ENCODE data around the gene WDR36.

Gene WDR36

DNA sequence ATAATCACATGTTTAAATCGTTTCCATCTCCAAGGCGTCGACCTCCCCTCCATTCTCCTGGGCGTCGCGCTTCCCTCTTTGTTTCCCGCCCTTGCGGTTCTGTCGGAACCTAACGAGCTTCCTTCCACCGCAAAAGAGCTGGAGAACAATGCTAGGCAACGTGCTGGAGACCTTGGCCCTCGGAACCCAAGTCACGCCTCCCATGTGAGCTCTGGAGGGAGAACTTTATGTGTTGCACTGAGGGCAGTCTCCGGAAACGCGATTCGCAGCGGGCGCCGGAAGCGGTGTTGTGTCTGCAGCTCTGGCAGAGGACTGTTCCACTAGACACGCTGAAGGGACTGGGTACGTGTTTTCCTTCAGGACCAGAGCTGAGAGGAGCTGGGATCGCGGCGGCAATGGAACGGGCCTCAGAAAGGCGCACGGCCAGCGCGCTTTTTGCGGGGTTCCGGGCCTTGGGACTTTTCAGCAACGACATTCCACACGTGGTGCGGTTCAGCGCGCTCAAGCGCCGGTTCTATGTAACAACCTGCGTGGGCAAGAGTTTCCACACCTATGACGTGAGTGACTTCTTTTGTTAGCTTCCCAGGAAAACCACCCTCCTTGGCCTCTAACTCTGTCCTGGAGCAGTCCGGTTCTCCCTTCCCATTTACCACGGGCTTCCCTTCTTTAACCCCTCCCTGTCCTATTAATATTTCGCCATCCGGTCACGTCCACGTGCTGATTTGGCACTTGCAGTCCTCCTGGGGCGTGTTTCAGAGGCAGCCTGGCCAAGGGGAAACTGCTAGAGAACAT lies at the start of gene WDR36:
WDR36 (plus strand) TSS at position 287 of the 792 bp plus-strand sequence; CDS start at position 396, 109 bp downstream.
- DNase-seq (ENCODE audit: low spot score), result peak; percentile 93

DNA sequence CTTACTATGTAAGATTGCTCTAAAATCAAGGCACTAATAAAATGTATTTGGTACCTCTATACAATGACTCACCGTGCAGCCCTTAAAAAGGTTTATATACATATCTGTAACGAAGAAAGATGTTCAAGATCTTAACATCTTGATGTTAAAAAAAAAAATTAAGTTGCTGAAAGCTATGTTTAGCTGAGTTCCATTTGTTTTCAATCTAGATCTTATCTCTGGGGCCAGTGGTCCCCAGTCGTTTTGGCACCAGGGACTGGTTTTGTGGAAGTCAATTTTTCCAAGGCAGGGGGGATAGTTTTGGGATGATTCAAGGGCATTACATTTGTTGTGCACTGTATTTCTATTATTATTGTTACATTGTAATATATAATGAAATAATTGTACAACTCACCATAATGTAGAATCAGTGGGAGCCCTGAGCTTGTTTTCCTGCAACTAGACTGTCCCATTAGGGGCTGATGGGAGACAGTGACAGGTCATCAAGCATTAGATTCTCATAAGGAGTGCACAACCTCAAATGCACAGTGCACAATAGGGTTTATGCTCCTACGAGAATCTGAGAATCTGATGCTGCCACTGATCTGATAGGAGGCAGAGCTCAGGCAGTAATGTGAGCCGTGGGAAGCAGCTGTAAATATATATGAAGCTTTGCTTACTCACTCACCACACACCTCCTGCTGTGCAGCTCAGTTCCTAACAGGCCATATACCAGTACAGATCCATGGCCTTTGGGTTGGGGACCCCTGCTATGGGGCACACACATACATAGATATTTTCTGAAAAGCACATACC lies 48.2 kb upstream of the WDR36 start:
- DNase-seq (ENCODE audit: low spot score), result no peak

GRCh38 chr5:111058064-111058463 lies 34.1 kb upstream of the WDR36 start:
- DNase-seq (ENCODE audit: low spot score), result no peak

GRCh38 chr5:111060169-111060568 lies 32.0 kb upstream of the WDR36 start:
- DNase-seq (ENCODE audit: low spot score), result no peak

GRCh38 chr5:111061618-111062017 lies 30.5 kb upstream of the WDR36 start:
- no peak for DNase-seq (ENCODE audit: low spot score)

GRCh38 chr5:111063709-111064322 lies 28.3 kb upstream of the WDR36 start:
- peak; percentile 3 for DNase-seq (ENCODE audit: low spot score)

GRCh38 chr5:111066261-111066938 lies 25.7 kb upstream of the WDR36 start:
- no peak for DNase-seq (ENCODE audit: low spot score)

DNA sequence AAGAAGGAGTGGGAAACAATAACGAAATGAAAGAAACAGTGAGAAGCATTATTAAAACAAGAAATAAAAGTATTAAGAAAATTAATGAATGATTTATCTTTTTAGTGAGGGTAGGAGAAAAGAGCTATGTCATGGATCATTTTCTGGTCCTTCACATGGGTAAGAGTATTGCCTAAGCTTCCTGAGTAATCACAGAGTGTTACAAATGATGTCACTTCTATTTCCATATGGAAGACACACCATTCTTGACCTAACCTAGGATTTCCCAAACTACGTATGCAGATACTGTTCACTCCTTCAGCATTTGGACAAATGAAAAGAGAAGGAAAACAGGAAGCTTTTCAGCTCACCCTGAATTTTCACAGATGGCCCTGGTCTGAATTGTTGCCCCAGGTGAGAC lies 23.9 kb upstream of the WDR36 start:
- DNase-seq (ENCODE audit: low spot score), result no peak

DNA sequence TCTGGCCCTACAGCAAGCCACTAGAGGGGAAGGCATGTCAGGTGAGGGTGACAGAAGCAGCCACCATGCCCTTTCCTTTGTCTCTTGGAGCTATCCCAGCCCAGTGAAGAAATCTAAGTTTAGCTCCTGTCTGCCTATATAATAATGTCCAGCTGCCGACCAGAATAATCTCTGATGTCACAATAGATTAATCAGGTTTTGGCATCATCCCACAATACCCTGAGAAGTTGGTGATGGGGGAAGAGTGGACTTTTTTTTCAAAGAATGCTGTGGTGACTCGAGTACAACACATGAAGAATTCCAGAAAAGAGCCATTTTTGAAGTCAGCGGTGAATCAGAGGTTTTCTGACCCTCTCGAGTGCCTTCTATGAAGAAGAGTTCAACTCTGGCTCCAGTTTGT lies 22.3 kb upstream of the WDR36 start:
- DNase-seq (ENCODE audit: low spot score), result no peak

- DNase-seq (ENCODE audit: low spot score), result no peak
Observed at GRCh38 chr5:111070272-111071134, 21.6 kb upstream of the WDR36 start.

GRCh38 chr5:111071413-111071812 lies 20.7 kb upstream of the WDR36 start, which contains the start of gene TSLP:
TSLP (plus strand) TSS chr5:111071713; CDS start chr5:111071891, 178 bp downstream.
- no peak for DNase-seq (ENCODE audit: low spot score)

GRCh38 chr5:111072949-111073682 lies 19.0 kb upstream of the WDR36 start:
- peak; percentile 10 for DNase-seq (ENCODE audit: low spot score)

- DNase-seq (ENCODE audit: low spot score), result no peak
Observed at GRCh38 chr5:111074244-111074643, 17.9 kb upstream of the WDR36 start.

- DNase-seq (ENCODE audit: low spot score), result no peak
Observed at GRCh38 chr5:111075520-111075919, 16.6 kb upstream of the WDR36 start.

DNA sequence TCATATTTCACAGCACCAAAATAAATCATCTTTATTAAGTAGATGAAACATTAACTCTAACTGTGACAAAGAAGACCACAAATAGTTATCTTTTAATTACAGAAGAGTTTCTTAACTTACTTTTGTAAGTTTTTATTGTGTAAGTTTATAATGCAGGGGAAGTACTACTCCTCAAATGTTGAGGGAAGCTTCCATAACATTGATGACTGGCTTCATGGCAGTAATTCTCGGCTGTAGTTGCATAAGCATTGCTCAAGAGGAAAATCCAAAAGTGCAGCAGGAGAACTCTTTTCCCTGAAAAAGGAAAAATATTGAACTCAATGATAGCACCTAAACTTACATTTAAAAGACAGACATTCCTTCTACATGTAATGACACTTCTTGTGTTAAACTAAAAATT lies 16.1 kb upstream of the WDR36 start:
- no peak for DNase-seq (ENCODE audit: low spot score)

DNA sequence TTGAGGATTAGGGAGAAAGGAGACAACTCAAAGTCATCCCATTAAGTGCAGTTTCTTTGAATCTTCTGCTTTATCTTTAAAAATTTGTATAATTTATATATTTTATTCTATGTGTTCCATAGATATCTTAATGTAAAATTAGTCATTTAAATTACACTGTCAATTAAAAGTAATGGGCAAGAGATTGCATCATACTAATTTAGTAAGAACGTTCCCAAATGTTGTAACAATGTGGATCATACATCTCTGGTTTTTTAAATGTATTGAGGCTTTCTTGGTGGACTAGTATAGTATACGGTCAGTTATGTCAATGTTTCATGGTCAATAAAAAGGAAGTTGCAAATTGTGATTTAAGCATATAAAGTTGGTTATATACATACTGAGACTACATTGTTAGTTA lies 14.5 kb upstream of the WDR36 start:
- DNase-seq (ENCODE audit: low spot score), result no peak

DNA sequence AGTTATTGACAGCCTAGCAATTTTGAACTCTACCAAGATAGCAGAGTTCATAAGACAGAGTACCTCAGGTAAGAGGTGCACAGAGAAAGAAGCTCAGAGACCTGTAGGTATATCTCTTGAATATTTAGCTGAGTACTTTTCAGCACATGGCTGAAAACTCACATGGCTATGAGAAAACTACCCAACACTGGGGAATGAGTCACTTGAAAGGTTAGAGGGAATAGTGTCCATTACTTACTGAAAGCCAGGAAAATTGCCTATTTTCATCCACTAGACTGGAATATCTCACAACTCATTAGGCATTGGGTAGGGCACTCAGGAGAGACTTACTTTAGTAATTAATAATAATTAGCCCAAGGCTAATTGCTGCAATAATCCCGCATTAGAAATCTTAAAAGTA lies 12.3 kb upstream of the WDR36 start:
- DNase-seq (ENCODE audit: low spot score), result no peak

- DNase-seq (ENCODE audit: low spot score), result no peak
Observed at GRCh38 chr5:111083323-111083722, 8.8 kb upstream of the WDR36 start.

DNA sequence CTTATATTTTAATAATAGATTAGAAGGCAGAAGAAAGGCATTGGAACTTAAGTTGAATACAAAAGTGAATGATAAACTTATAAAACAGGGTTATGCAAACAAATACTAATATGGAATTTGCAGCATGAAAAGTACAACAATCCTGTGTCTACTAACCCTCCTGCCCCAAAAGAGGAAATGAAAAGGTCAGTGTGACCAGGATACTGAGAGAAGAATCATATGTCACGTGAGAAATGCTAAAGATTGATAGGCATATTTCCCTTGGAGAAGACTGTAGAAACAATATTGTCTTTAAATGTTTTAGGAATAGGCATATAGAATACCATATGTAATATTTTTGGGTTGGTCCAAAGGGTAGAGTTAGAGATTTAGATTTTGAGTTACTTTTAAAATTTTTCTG lies 3.8 kb downstream of the WDR36 start:
- no peak for DNase-seq (ENCODE audit: low spot score)

DNA sequence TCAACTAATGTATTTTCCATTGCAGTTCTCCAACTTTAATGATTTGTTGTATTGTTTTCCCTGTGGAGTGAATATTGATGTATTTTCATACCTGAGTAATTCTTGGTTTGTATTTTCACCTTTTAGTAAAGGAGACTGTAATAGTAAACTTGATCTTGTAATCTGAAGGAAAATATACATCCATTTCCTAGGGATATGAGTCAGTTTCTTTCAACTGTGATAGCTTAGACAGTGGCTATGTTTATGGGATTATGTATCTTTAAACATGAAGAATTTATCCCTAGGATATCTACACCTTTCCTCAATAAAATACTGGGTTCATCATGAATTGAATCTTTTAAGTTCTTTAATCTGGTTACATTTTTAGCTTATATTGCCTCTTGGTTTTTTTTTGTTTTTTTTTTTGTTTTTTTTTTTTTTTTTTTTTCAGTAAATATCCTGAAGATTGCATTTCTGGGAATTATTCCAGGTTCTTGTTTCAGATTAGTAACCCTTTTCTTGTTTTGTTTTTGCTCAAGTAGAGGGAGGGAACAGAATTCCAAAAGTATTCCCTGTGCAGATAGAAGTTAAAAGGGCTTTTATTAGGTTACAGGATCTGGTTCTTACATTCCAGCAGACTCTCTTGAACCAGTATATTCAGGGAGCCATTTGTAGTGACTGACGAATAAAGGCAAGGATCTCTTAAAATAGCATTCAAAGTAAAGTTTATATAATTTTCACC lies 7.1 kb downstream of the WDR36 start:
- no peak for DNase-seq (ENCODE audit: low spot score)

Data from putamen (tissue), 1 donor.